ENCODE measurements around the gene IER3.

IER3 gene

GRCh38 chr6:30782425-30783014 is 38.2 kb upstream of the IER3 start:
- TF ChIP-seq, protein P1, sequence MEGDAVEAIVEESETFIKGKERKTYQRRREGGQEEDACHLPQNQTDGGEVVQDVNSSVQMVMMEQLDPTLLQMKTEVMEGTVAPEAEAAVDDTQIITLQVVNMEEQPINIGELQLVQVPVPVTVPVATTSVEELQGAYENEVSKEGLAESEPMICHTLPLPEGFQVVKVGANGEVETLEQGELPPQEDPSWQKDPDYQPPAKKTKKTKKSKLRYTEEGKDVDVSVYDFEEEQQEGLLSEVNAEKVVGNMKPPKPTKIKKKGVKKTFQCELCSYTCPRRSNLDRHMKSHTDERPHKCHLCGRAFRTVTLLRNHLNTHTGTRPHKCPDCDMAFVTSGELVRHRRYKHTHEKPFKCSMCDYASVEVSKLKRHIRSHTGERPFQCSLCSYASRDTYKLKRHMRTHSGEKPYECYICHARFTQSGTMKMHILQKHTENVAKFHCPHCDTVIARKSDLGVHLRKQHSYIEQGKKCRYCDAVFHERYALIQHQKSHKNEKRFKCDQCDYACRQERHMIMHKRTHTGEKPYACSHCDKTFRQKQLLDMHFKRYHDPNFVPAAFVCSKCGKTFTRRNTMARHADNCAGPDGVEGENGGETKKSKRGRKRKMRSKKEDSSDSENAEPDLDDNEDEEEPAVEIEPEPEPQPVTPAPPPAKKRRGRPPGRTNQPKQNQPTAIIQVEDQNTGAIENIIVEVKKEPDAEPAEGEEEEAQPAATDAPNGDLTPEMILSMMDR (conservative IDR thresholded peaks at IDR 0.05; ENCODE audit: low read depth, low read length), result no peak
- DNase-seq (ENCODE audit: low read depth), result no peak
- H3K4me3 ChIP-seq (ENCODE audit: low read depth, low read length), result no peak overlapping the region

GRCh38 chr6:30781743-30782424 is 37.5 kb upstream of the IER3 start:
- no peak overlapping the region for H3K4me3 ChIP-seq (ENCODE audit: low read depth, low read length)
- TF ChIP-seq, protein P1 (conservative IDR thresholded peaks at IDR 0.05; ENCODE audit: low read depth, low read length), result no peak
- DNase-seq (ENCODE audit: low read depth), result peak; percentile 100

GRCh38 chr6:30781395-30781742 is 37.0 kb upstream of the IER3 start:
- TF ChIP-seq, protein P1 (conservative IDR thresholded peaks at IDR 0.05; ENCODE audit: low read depth, low read length), result no peak
- no peak overlapping the region for H3K4me3 ChIP-seq (ENCODE audit: low read depth, low read length)
- DNase-seq (ENCODE audit: low read depth), result no peak

GRCh38 chr6:30780642-30780920 is 36.2 kb upstream of the IER3 start:
- TF ChIP-seq, protein P1 (conservative IDR thresholded peaks at IDR 0.05; ENCODE audit: low read depth, low read length), result no peak
- DNase-seq (ENCODE audit: low read depth), result no peak

GRCh38 chr6:30779850-30780641 is 35.7 kb upstream of the IER3 start:
- TF ChIP-seq, protein P1 (conservative IDR thresholded peaks at IDR 0.05; ENCODE audit: low read depth, low read length), result no peak
- no peak overlapping the region for H3K4me3 ChIP-seq (ENCODE audit: low read depth, low read length)
- no peak for DNase-seq (ENCODE audit: low read depth)

More at GRCh38 chr6:30780642-30780920, 36.2 kb upstream of the IER3 start:
- H3K4me3 ChIP-seq (ENCODE audit: low read depth, low read length), result no peak overlapping the region

DNA sequence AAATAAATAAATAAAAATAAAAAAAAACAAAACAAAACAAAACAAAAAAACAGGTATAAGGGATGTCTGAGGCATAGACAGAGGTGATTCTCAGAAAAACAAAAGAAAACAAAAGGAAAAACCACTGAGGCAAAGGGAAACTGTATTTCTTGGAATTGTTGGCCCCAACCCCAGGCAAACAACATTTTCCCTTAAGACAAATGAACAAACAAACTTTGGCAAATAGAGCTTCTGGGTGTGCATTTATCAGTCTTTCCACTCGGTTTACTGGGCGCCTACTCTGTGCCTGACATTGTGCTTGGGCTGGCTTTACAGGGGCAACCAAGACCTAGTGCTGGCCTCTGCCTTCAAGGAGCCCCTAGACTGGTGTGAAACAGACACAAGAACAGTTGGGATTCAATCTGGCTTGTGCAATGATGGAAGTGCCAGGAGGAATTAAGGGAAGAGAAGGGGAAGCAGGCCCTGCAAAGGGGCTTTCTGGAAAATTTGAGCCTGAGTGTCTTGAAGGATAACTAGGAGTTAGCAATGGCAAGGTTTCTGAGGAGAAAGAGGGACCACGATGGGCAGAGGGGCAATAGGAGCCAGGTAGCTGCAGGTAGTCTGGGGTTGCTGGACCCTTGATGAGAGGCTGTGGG is 33.8 kb upstream of the IER3 start:
- DNase-seq (ENCODE audit: low read depth), result no peak
- H3K4me3 ChIP-seq (ENCODE audit: low read depth, low read length), result no peak overlapping the region
- TF ChIP-seq, protein P1 (conservative IDR thresholded peaks at IDR 0.05; ENCODE audit: low read depth, low read length), result no peak
